22Rv1 (cell line): ENCODE data around the gene NBAS.

ENCODE experiments used
- H3K27ac ChIP-seq: fragments of 450-650 bp; 2 replicates; pipeline ENCODE4 v1.5.1; 2017
- CTCF ChIP-seq: fragments of 450-650 bp; IDR thresholded peaks from 2 replicates; pipeline ENCODE4 v1.5.1; 2017; ENCODE audit warnings: mild to moderate bottlenecking
- ZFX ChIP-seq: fragments of 450-650 bp; IDR thresholded peaks from 2 replicates; pipeline ENCODE4 v1.6.1; 2017; ENCODE audit warnings: antibody characterized with exemption, borderline replicate concordance

Gene NBAS

GRCh38 chr2:15180379-15180778 lies 380.8 kb downstream of the NBAS start:
- no peak overlapping the region for H3K27ac ChIP-seq
- TF ChIP-seq ZFX (no peak), CTCF (no peak)

GRCh38 chr2:15178946-15179345 lies 382.2 kb downstream of the NBAS start:
- H3K27ac ChIP-seq: no peak overlapping the region
- TF ChIP-seq CTCF (no peak), ZFX (no peak)

- TF ChIP-seq CTCF: no peak
- TF ChIP-seq ZFX: no peak
- no peak overlapping the region for H3K27ac ChIP-seq
Observed at GRCh38 chr2:15177103-15177502, 384.0 kb downstream of the NBAS start.

GRCh38 chr2:15176604-15177003 lies 384.5 kb downstream of the NBAS start:
- no peak overlapping the region for H3K27ac ChIP-seq

GRCh38 chr2:15174567-15174966 lies 386.6 kb downstream of the NBAS start:
- no peak overlapping the region for H3K27ac ChIP-seq
- TF ChIP-seq ZFX (no peak), CTCF (no peak)

More at GRCh38 chr2:15176604-15177003, 384.5 kb downstream of the NBAS start:
- no peak for TF ChIP-seq CTCF
- no peak for TF ChIP-seq ZFX

- TF ChIP-seq CTCF: no peak
- TF ChIP-seq ZFX: no peak
Observed at GRCh38 chr2:15173501-15173900, 387.6 kb downstream of the NBAS start.

GRCh38 chr2:15172825-15173224 lies 388.3 kb downstream of the NBAS start:
- H3K27ac ChIP-seq: no peak overlapping the region
- no peak for TF ChIP-seq CTCF
- no peak for TF ChIP-seq ZFX

More at GRCh38 chr2:15173501-15173900, 387.6 kb downstream of the NBAS start:
- H3K27ac ChIP-seq: no peak overlapping the region
